Measurements from ENCODE around the gene PROM1.

- no peak for TF ChIP-seq CTCF (IDR thresholded peaks at IDR 0.05)
- no peak for TF ChIP-seq POLR2A (IDR thresholded peaks at IDR 0.05)
- TF ChIP-seq EP300 (IDR thresholded peaks at IDR 0.05), result no peak
Observed at GRCh38 chr4:16027626-16028025, 56.2 kb downstream of the PROM1 start.
